ENCODE data around the gene NEO1.

NEO1 gene

GRCh38 chr15:73033611-73034010, 18.7 kb upstream of the NEO1 start:
- no peak for DNase-seq

DNA sequence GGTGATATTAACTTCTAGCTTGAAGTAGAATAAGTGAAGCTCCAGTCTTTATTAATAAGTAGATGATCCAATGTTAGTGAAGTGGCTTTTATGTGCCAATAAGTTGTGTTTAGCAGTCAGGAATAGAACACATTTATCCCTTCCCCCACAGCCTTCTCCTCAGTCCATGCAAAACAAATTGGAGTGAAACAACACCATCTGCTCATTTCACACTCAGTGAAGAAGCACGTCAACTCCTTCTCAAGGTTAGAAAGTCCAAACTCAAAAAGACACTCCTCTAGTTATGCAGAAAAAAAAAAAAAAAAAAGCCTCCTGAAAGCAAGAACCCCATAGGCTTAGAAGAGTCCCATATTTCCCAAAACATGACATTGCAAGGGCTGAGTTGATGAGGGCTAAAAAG, 18.0 kb upstream of the NEO1 start:
- no peak for DNase-seq

DNA sequence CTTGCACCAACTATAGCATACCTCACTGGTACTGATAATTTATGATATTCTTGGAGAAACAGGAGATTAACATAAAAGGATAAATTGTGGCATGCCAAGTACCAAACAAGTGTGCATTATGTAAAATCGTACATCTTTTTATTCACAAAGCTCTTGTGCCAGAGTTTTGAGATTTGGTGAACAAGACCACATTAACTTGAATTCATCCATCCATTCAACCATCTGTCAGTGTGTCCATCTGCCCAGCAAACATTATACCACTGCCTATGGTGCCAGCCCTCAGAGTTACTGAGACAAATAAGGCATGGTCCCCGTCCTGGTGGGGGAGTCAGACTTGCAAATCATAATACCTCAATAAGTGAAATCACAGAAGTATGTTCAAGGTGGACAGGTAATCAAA, 17.0 kb upstream of the NEO1 start:
- no peak for DNase-seq

- no peak for DNase-seq
Observed at GRCh38 chr15:73038220-73038619, 14.0 kb upstream of the NEO1 start.

GRCh38 chr15:73046073-73046472, 6.2 kb upstream of the NEO1 start:
- DNase-seq = no peak

DNA sequence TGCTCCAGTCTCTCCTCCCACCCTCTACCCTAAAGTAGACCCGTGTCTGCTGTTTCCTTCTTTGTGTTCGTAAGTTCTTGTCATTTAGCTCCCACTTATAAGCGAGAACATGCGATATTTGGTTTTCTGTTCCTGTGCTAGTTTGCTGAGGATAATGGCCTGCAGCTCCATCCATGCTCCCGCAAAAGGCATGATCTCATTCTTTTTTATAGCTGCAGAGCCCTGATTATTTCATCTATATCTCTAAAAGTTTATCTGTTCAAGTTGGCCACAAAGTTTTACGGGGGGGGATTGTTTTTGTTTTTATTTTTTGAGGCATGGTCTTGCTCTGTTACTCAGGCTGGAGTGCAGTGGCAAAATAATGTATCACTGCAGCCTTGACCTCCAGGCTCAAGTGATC, 4.4 kb upstream of the NEO1 start:
- DNase-seq = no peak

DNA sequence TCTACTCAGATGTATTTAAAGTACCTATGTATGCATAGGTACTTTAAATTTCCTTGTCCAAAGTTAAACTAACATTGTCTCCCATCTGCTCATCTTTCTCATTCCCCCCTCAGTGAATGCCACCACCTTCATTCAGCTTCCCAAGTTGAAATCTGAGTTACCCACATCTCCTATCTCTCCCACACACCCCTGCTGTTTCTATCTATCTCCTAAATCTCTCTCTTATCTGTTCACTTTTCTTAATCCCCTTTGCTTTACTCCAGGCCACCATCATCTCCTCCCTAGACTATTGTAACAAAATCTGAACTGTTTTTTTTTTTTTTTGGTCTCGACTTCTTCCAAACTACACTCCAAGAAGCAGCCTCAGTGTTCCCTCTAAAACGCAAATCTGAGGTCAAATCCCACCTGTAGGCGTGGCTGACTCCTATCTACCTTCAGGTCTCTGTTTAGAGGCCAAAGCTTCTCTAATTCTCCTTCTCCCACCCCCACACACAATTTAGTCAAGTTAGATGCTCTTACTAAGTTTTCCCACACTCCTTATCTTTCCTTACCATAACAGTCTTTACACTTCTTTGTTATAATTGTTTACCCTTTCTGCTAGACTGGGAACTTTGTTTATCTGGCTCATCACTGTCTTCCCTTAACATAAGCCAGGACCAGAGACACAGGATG, 3.5 kb upstream of the NEO1 start:
- no peak for DNase-seq

- no peak for DNase-seq
Observed at GRCh38 chr15:73049564-73050215, 2.6 kb upstream of the NEO1 start.

DNA sequence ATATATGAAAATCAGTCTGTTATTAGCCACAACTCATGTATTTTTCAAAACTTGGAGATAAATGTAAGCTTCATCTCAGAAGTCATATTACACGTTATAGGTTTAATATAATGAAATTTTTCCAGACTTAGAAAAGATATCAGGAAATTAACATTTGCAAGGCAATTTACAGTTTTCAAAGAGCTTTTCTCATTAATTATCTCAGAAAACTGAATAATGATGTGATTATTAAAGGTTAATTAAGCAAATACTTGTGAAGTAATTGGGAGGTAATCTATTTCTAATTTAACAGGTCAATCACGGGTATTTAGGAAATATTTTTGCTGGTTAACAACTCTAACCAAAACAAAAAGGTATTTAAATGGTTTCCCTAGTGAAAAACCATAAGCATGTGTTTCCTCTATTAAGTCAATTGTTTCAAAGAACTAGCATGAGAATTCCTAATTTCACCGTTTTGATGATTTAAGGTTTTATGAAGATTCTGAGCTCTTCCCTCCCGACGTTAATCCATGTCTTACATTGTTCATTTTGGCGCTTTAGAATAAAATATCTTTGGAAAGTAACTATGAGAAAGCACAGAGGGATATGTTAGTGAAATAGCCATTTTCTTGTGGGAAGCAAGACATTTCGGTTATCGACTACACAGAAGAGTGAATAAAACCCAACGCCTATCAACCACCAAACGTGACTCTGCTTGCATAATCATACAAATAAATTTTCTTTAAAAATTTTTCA, 1.5 kb upstream of the NEO1 start:
- DNase-seq = no peak

DNA sequence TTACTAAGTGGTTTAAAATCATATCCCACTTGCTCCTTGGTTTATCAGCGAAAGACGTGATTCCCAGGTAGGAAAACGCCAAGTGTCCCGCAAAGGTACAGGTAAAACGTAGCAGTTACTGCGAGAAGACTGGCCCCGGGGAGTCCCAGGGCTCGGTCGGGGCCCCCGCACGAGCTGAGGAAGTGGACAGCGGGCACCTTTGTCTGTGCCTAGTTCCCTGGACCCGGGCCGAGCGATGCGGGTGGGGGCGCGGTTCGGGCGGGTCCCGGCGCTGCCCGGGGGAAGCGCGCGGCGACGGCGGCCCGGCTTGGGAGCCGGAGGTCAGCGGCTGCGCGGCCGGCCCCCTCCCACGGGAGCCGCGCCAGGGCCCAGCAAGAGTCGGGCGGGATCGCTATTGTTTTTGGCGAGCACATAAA, 864 bp upstream of the NEO1 start:
- peak; percentile 18 for DNase-seq

GRCh38 chr15:73052653-73053397, 562 bp downstream of the NEO1 start:
- DNase-seq = peak; percentile 37

GRCh38 chr15:73053398-73053723, 1.1 kb downstream of the NEO1 start:
- DNase-seq = no peak

DNA sequence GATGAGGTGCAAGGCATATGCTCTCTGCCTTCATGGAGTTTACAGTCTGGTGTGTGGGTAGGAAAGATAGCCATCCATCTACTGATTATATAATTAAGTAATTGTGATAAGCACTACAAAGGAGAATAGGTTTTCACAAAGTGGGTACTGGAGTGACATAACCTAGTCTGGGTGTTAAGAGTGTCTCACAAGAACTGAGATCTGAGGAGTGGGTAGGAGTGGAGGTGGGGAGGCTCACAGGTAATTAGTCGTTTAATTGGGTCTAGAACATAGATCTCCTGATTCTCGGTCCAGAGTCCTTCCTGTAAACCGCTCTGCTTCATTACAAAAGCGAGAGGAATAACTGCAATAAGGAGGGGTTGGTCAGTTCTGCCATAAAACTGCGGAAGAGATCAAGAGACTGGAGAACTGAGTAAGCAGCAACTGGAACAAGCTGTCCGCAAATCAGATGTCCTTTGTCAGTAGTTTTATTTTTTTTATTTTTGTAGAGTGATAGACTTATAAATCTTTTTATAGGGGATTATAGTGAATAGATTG, 2.2 kb downstream of the NEO1 start:
- no peak for DNase-seq

- DNase-seq = no peak
Observed at GRCh38 chr15:73056460-73056859, 4.2 kb downstream of the NEO1 start.

- no peak for DNase-seq
Observed at GRCh38 chr15:73058437-73058836, 6.2 kb downstream of the NEO1 start.

GRCh38 chr15:73065114-73065513, 12.9 kb downstream of the NEO1 start:
- DNase-seq = no peak

DNA sequence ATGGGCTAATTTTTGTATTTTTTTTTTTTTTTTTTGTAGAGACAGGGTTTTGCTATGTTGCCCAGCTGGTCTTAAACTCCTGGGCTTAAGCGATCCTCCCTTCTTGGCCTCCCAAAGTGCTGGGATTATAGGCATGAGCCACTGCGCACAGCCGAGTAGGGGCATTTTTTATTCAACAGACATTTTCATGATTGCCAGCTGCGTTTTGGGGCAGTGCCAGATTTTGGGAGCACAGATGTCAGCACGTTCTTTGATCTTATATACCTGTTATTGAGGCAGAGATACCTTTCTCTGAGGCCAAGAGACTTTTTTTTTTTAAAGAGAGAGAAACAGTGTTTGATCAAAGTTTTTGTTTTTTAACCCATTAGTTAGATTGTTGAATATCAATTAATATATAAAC, 16.8 kb downstream of the NEO1 start:
- DNase-seq = no peak

- DNase-seq = no peak
Observed at GRCh38 chr15:73072894-73073293, 20.6 kb downstream of the NEO1 start.

DNA sequence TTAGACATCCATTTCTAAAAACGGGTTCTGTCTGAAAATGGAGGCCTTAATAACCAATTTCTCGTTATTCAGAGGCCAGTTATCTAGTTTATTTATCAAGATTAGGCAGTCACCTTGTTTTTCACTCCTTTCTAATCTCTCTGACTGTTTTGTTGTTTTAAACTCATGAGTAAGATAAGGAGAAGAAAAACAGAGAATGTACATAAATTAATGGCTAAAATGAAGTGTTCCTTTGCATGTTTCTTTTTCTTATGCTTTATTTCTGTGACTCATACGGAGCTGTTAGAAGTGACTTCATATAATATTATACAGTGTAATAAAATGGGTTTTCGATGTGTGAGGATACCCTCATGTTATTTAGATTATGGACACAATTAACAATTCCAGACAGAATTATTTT, 22.0 kb downstream of the NEO1 start:
- no peak for DNase-seq

DNA sequence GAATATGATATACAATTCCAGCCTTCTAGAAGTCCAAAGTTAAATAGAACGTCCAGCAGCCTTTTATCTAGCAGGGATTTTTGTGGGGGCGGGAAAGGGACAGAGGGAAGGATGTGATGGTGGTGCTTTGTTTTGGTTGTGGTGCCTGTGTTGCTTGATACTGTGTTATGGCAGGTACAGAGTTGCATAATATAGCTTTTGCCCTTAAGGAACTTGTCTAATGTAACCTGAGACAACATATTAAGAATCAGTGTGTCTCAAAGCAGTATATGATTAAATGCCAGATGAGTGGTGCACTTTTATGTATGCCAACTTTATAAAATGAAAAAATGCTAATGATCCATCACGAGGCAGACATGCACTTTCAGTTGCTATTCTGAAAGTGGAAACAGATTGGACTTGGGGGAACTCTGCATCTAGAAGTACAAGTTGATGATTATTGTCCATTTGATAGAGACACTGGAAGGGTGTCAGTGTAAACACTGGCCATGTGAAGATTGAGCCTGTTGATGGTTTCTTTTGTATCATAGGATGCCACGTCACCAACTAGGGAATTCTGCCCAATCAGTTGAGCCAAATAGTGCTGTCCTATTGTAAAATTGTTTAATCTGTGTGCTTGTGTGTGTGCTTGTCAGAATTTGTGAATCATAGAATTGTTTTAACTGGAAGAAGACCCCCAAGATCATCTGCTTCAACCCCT, 23.0 kb downstream of the NEO1 start:
- no peak for DNase-seq

GRCh38 chr15:73078291-73078690, 26.0 kb downstream of the NEO1 start:
- no peak for DNase-seq

GRCh38 chr15:73078722-73079121, 26.5 kb downstream of the NEO1 start:
- DNase-seq = no peak

- DNase-seq = no peak
Observed at GRCh38 chr15:73079565-73079964, 27.3 kb downstream of the NEO1 start.

Measured in CD4-positive, alpha-beta T cell treated with Interleukin-17A for 4 hours (primary cell).